ENCODE data around the gene GLOD5. TPM values are rescaled to one million over a fixed set of nuclear protein-coding genes. Genes with fewer than 3 reads are reported as not detected.
A peak's percentile ranks its signal among the peaks of the same experiment; 100 is the strongest.

Gene GLOD5
- total RNA-seq, 1 experiment from 2014 or later, result not detected

DNA sequence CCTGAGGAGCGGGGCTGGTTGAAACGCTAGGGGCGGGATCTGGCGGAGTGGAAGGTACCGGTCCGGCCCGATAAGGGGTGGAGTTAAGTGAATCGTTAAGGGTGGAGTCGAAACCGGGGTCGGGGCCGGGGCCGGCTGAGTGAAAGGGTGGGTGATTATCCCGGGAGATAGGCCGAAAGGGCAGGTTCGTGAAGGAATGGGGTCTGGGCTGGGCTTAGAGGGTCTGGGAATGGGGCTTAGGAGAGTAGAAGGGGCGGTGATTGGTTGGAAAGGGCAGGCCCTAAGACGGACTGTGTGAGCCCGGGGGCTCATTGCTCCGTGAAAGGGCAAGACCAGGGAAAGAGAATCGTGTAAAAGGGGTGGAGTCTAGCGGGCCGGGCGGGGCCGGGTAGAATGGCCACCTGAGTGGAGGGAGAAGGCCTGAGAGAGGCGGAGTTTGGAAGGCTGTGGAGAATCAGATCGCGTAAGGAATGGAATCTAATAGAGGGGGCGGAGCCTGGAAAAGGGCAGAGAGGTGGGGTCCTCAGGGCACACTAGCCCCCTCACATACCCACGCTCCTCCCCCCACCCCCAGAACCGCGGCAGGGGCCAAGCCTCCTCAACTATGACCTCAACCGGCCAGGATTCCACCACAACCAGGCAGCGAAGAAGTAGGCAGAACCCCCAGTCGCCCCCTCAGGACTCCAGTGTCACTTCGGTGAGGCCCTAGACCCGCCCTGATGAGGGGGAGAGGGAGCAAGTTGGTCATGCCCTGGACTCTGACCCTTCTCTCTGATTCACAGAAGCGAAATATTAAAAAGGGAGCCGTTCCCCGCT is 40.8 kb downstream of the GLOD5 start:
- H3K79me1 ChIP-seq (ENCODE audit: insufficient read depth, low read depth, low read length, poor library complexity, severe bottlenecking), result no peaks in the 10 kb centered on the region
- H2BK15ac ChIP-seq (ENCODE audit: low read depth, low read length), result no peak overlapping the region
- no peak overlapping the region for H4K8ac ChIP-seq (replicated peaks; ENCODE audit: insufficient read length, low read depth, low read length)
- Mint-ChIP-seq H3K27ac (peak overlapping the region; percentile 99 to 100 (median 99)), H3K4me3 (peak overlapping the region; percentile 88 to 95), H3K27me3 (ENCODE audit: low read depth) (no peaks in the 10 kb centered on the region), H3K36me3 (ENCODE audit: insufficient read depth in 1 of 3, low read depth in 3 of 3) (peaks cover 23 to 39% (median 38%) of the 10 kb centered on the region in 3 experiments), H3K4me1 (peaks cover 5 to 12% of the 10 kb centered on the region in 2 experiments), H3K9me3 (peaks cover 74 to 76% of the 10 kb centered on the region in 2 experiments)
- no peaks in the 10 kb centered on the region for H3K27me3 ChIP-seq (ENCODE audit: insufficient read depth, low read length)
- DNase-seq, result peak; percentile 88
- no peak overlapping the region for H2BK20ac ChIP-seq (ENCODE audit: low read depth, low read length, poor library complexity, severe bottlenecking)
- no peaks in the 10 kb centered on the region for H3K4me1 ChIP-seq (ENCODE audit: insufficient read depth, low read length)
- H3K23ac ChIP-seq (ENCODE audit: insufficient read length, low read depth, low read length), result no peak overlapping the region
- no peaks in the 10 kb centered on the region for H3K79me2 ChIP-seq (ENCODE audit: insufficient read depth, low read length)
- H3K23me2 ChIP-seq (ENCODE audit: insufficient read length, low read depth, low read length, poor library complexity, severe bottlenecking), result peaks cover 3% of the 10 kb centered on the region
- H4K91ac ChIP-seq (ENCODE audit: insufficient read length, low read depth, low read length), result no peak overlapping the region
- no peak overlapping the region for H4K5ac ChIP-seq (ENCODE audit: insufficient read length, low read depth, low read length)
- H3K4me2 ChIP-seq (ENCODE audit: insufficient read depth, insufficient read length, low read length), result peak overlapping the region; percentile 60
- no peaks in the 10 kb centered on the region for H3K9me3 ChIP-seq (ENCODE audit: control insufficient read depth, low read depth, low read length)
- H2BK120ac ChIP-seq (ENCODE audit: low read depth, low read length, poor library complexity, severe bottlenecking), result no peak overlapping the region
- no peak overlapping the region for H2AK5ac ChIP-seq (ENCODE audit: insufficient read length, low read length)
- H3K14ac ChIP-seq (ENCODE audit: insufficient read depth, low read length), result peak overlapping the region; percentile 76; the same call in 1 of the 2 replicates
- peak overlapping the region; percentile 76 for H3K18ac ChIP-seq (ENCODE audit: insufficient read length, low read depth, low read length)
- H3T11ph ChIP-seq (ENCODE audit: low read length), result no peak overlapping the region
- no CpG with 5 or more reads among the region's 40 CpGs for WGBS (ENCODE audit: extremely low coverage, insufficient read length, low lambda C conversion rate)
- peak overlapping the region; percentile 86 for H3K9ac ChIP-seq (ENCODE audit: extremely low read depth, insufficient read length, low read length)
- TF ChIP-seq, protein P1, sequence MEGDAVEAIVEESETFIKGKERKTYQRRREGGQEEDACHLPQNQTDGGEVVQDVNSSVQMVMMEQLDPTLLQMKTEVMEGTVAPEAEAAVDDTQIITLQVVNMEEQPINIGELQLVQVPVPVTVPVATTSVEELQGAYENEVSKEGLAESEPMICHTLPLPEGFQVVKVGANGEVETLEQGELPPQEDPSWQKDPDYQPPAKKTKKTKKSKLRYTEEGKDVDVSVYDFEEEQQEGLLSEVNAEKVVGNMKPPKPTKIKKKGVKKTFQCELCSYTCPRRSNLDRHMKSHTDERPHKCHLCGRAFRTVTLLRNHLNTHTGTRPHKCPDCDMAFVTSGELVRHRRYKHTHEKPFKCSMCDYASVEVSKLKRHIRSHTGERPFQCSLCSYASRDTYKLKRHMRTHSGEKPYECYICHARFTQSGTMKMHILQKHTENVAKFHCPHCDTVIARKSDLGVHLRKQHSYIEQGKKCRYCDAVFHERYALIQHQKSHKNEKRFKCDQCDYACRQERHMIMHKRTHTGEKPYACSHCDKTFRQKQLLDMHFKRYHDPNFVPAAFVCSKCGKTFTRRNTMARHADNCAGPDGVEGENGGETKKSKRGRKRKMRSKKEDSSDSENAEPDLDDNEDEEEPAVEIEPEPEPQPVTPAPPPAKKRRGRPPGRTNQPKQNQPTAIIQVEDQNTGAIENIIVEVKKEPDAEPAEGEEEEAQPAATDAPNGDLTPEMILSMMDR (conservative IDR thresholded peaks at IDR 0.05), result no peak
- H4K20me1 ChIP-seq (ENCODE audit: control insufficient read depth, insufficient read depth, insufficient read length), result no peaks in the 10 kb centered on the region
- H2AFZ ChIP-seq (ENCODE audit: low read length), result no peak overlapping the region
- no peak overlapping the region for H2BK5ac ChIP-seq (ENCODE audit: insufficient read length, low read length)
- H2BK12ac ChIP-seq (ENCODE audit: insufficient read length, low read depth, low read length), result peak overlapping the region; percentile 45
- H3K4ac ChIP-seq (ENCODE audit: low read depth, low read length), result no peak overlapping the region; the same call in 1 of the 2 replicates
- H3K27ac ChIP-seq (ENCODE audit: insufficient read length, low read depth, low read length), result peak overlapping the region; percentile 53
- no peak overlapping the region for H3K56ac ChIP-seq (ENCODE audit: insufficient read length, low read depth, low read length)

All from H9 (cell line).